Endodermal cell (in vitro differentiated cells): ENCODE measurements around the gene UFSP2. TPM values are rescaled to one million over a fixed set of nuclear protein-coding genes. Genes with fewer than 3 reads are reported as not detected.

Experiments
- DNase-seq: peaks from one replicate; pipeline ENCODE4 v3.0.0-alpha.2; 2017
- H3K27ac ChIP-seq: 2 replicates; pipeline ENCODE4 v1.5.1; 2013; ENCODE audit warnings: mild to moderate bottlenecking, low read depth, low read length, moderate library complexity
- H3K27me3 ChIP-seq: 2 replicates; pipeline ENCODE4 v1.6.1; 2013; ENCODE audit warnings: mild to moderate bottlenecking, low read length, moderate library complexity; ENCODE audit not compliant: insufficient read depth, control insufficient read depth, poor library complexity, severe bottlenecking
- H3K36me3 ChIP-seq: 2 replicates; pipeline ENCODE4 v1.7.0; 2013; ENCODE audit warnings: mild to moderate bottlenecking, low read length, moderate library complexity; ENCODE audit not compliant: control insufficient read depth, insufficient read depth
- H3K4me1 ChIP-seq: one replicate; pipeline ENCODE4 v1.7.0; 2013; ENCODE audit warnings: low read length; ENCODE audit not compliant: control insufficient read depth, insufficient read depth
- H3K4me3 ChIP-seq: 2 replicates; pipeline ENCODE4 v1.5.1; 2013; ENCODE audit warnings: mild to moderate bottlenecking, low read length, moderate library complexity
- H3K9ac ChIP-seq: 2 replicates; pipeline ENCODE4 v1.6.1; 2013; ENCODE audit warnings: mild to moderate bottlenecking, low read length, moderate library complexity; ENCODE audit not compliant: poor library complexity, severe bottlenecking; ENCODE audit errors: extremely low read depth
- H3K9me3 ChIP-seq: 2 replicates; pipeline ENCODE4 v1.6.1; 2013; ENCODE audit warnings: mild to moderate bottlenecking, low read length, moderate library complexity; ENCODE audit not compliant: control insufficient read depth
- H3K27ac Mint-ChIP-seq: 2 replicates; pipeline ENCODE4 v1.8.0; 2020; ENCODE audit warnings: mixed read lengths
- H3K27me3 Mint-ChIP-seq: 2 replicates; pipeline ENCODE4 v1.8.0; 2021; ENCODE audit warnings: mild to moderate bottlenecking, mixed read lengths; ENCODE audit not compliant: insufficient read depth
- H3K36me3 Mint-ChIP-seq: 2 replicates; pipeline ENCODE4 v1.8.0; 2020; ENCODE audit warnings: low read depth, mixed read lengths
- H3K4me1 Mint-ChIP-seq: 2 replicates; pipeline ENCODE4 v1.8.0; 2020; ENCODE audit warnings: mixed read lengths
- H3K4me3 Mint-ChIP-seq: 2 replicates; pipeline ENCODE4 v1.8.0; 2020; ENCODE audit warnings: mild to moderate bottlenecking, moderate library complexity, mixed read lengths
- H3K9me3 Mint-ChIP-seq: 2 replicates; pipeline ENCODE4 v1.8.0; 2020; ENCODE audit warnings: mild to moderate bottlenecking, mixed read lengths
- WGBS, 2 experiments: methylation state at CpG; one replicate each; pipeline versions ENCODE4 v1.1.5 to v1.1.7; 2013; ENCODE audit warnings: missing lambda C conversion rate in 2 of 2, mixed read lengths in 1 of 2; ENCODE audit not compliant: insufficient coverage in 1 of 2, insufficient read length in 1 of 2; 5-methylcytosine and 5-hydroxymethylcytosine counted together
- total RNA-seq, 2 donors: library from RNA; stranded (reverse); fragmentation: NEBNext Ultra II Directional in 1 of 2; extraction: Animal tissue kit (Norgen Biotek cat#: 25700) in 1 of 2; gene quantifications; 2 replicates in 1 of 2; 3 replicates in 1 of 2; pipeline ENCODE4 v1.2.1, GENCODE V29; 2021
- TF ChIP-seq, protein P1 (sequence below): fragments of 200-600 bp; sonication (generic); conservative IDR thresholded peaks from 2 replicates; pipeline ENCODE4 v1.5.0; 2021; ENCODE audit warnings: antibody characterized with exemption, mild to moderate bottlenecking

The UFSP2 gene
- total RNA-seq, 2 donors from 2014 or later = 23.3 to 24.7 TPM

DNA sequence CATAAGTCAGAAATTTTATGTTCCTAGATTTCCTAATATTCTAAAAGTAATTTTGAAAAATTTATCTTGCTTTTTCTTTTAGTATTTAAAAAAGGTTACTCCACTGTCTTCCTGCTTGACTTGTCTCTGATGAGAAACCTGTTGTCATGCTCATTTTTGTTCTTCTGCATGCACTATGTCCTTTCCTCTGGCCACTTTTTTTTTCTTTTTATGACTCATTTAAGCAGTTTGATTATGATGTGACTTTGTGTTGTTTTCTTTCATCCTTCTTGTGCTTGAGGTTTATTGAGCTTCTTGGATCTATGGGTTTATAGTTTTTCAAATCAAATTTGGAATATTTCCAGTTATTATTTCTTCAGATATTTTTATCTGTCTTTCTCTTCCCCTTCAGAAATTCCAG is 12.0 kb upstream of the UFSP2 start:
- Mint-ChIP-seq H3K9me3 (no peaks in the 10 kb centered on the region), H3K27ac (no peak overlapping the region), H3K4me1 (no peaks in the 10 kb centered on the region), H3K4me3 (no peak overlapping the region), H3K27me3 (no peaks in the 10 kb centered on the region), H3K36me3 (no peaks in the 10 kb centered on the region)
- H3K9me3 ChIP-seq = no peaks in the 10 kb centered on the region
- DNase-seq = no peak
- H3K36me3 ChIP-seq = no peaks in the 10 kb centered on the region
- no peaks in the 10 kb centered on the region for H3K4me1 ChIP-seq
- no peak overlapping the region for H3K9ac ChIP-seq
- H3K27me3 ChIP-seq = no peaks in the 10 kb centered on the region
- no peak overlapping the region for H3K27ac ChIP-seq
- no peak overlapping the region for H3K4me3 ChIP-seq
- TF ChIP-seq, protein P1, sequence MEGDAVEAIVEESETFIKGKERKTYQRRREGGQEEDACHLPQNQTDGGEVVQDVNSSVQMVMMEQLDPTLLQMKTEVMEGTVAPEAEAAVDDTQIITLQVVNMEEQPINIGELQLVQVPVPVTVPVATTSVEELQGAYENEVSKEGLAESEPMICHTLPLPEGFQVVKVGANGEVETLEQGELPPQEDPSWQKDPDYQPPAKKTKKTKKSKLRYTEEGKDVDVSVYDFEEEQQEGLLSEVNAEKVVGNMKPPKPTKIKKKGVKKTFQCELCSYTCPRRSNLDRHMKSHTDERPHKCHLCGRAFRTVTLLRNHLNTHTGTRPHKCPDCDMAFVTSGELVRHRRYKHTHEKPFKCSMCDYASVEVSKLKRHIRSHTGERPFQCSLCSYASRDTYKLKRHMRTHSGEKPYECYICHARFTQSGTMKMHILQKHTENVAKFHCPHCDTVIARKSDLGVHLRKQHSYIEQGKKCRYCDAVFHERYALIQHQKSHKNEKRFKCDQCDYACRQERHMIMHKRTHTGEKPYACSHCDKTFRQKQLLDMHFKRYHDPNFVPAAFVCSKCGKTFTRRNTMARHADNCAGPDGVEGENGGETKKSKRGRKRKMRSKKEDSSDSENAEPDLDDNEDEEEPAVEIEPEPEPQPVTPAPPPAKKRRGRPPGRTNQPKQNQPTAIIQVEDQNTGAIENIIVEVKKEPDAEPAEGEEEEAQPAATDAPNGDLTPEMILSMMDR = no peak

DNA sequence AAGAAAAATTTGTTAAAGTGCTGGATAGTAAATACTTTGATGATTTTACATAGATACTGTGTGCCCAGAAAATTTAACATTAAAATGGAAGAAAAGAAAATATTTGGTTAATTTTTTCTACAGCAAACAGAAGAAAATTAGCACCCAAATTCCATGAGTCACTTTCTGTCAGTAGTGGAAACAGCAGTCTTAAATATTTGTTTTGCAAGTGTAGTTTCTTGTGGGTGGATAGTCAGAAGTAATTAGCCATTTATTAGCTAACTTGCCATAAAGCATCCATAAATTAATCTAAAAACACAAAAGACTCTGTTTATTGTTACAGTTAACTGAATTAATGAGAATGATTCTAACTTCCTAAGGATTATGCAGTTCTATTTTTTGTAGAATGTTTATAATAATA is 9.7 kb upstream of the UFSP2 start:
- Histone ChIP-seq H3K4me1 (no peaks in the 10 kb centered on the region), H3K9ac (no peak overlapping the region), H3K36me3 (no peaks in the 10 kb centered on the region), H3K4me3 (no peak overlapping the region), H3K9me3 (no peaks in the 10 kb centered on the region), H3K27ac (no peak overlapping the region), H3K27me3 (no peaks in the 10 kb centered on the region)
- TF ChIP-seq, protein P1 = no peak
- Mint-ChIP-seq H3K36me3 (no peaks in the 10 kb centered on the region), H3K4me1 (no peaks in the 10 kb centered on the region), H3K9me3 (no peaks in the 10 kb centered on the region), H3K4me3 (no peak overlapping the region), H3K27me3 (no peaks in the 10 kb centered on the region), H3K27ac (no peak overlapping the region)
- DNase-seq = no peak

DNA sequence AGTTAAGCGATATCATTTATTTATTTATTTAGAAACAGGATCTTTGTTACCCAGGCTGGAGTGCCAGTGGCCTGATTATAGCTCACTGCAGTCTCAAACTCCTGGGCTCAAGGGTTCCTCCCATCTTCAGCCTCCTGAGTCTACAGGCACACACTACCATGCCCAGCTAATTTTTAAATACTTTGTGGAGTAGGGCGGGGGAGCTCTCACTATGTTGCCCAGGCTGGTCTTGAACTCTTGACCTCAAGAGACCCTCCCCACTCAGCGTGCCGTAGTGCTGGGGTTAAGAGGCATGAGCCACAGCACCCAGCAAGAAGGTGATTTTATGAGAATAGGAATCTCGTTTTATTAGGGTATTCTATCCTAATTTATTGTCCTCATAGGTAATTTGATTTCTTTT is 3.9 kb upstream of the UFSP2 start:
- Mint-ChIP-seq H3K27ac (no peak overlapping the region), H3K36me3 (no peaks in the 10 kb centered on the region), H3K9me3 (no peaks in the 10 kb centered on the region), H3K4me3 (no peak overlapping the region), H3K27me3 (peaks cover 8% of the 10 kb centered on the region), H3K4me1 (peaks cover 6% of the 10 kb centered on the region)
- Histone ChIP-seq H3K36me3 (no peaks in the 10 kb centered on the region), H3K9ac (no peak overlapping the region), H3K27ac (no peak overlapping the region), H3K4me3 (no peak overlapping the region), H3K27me3 (no peaks in the 10 kb centered on the region), H3K9me3 (no peaks in the 10 kb centered on the region), H3K4me1 (no peaks in the 10 kb centered on the region)
- WGBS, 2 experiments = 86% methylated on average over 4 of the region's 5 CpGs; no CpG with 5 or more reads in 1 of the 2 experiments
- TF ChIP-seq, protein P1 = no peak
- no peak for DNase-seq
